Renal cortex interstitium (tissue), 11 donors: Measurements from ENCODE around the gene TAS1R3. TPM values are rescaled to one million over a fixed set of nuclear protein-coding genes. Genes with fewer than 3 reads are reported as not detected.
A peak's percentile ranks its signal among the peaks of the same experiment; 100 is the strongest.

Experiments
- DNase-seq, 11 donors: peaks; one replicate each; pipeline ENCODE4 v3.0.0-alpha.2; 2013; ENCODE audit warnings: low read depth in 9 of 11, low spot score in 4 of 11; ENCODE audit errors: extremely low read depth in 1 of 11
- polyA plus RNA-seq, 3 donors: library from polyadenylated mRNA; unstranded; fragments of 120-200 nt; gene quantifications; one replicate each; pipeline ENCODE4 v1.2.1, GENCODE V29; 2013; ENCODE audit not compliant: insufficient read length in 3 of 3

The TAS1R3 gene
- polyA plus RNA-seq, 3 donors: 0.31 to 0.52 (median 0.47) TPM

- no peak for DNase-seq
These were observed 1.8 kb downstream of the TAS1R3 start for GRCh38 chr1:1332774-1333480.

DNA sequence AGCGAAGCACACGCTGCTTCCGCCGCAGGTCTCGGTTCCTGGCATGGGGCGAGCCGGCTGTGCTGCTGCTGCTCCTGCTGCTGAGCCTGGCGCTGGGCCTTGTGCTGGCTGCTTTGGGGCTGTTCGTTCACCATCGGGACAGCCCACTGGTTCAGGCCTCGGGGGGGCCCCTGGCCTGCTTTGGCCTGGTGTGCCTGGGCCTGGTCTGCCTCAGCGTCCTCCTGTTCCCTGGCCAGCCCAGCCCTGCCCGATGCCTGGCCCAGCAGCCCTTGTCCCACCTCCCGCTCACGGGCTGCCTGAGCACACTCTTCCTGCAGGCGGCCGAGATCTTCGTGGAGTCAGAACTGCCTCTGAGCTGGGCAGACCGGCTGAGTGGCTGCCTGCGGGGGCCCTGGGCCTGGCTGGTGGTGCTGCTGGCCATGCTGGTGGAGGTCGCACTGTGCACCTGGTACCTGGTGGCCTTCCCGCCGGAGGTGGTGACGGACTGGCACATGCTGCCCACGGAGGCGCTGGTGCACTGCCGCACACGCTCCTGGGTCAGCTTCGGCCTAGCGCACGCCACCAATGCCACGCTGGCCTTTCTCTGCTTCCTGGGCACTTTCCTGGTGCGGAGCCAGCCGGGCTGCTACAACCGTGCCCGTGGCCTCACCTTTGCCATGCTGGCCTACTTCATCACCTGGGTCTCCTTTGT lies 2.6 kb downstream of the TAS1R3 start:
- DNase-seq: no peak

- peak in 2 of 11 donors; percentile 34 to 49 for DNase-seq
These were observed 3.8 kb downstream of the TAS1R3 start for GRCh38 chr1:1334835-1335234.

DNA sequence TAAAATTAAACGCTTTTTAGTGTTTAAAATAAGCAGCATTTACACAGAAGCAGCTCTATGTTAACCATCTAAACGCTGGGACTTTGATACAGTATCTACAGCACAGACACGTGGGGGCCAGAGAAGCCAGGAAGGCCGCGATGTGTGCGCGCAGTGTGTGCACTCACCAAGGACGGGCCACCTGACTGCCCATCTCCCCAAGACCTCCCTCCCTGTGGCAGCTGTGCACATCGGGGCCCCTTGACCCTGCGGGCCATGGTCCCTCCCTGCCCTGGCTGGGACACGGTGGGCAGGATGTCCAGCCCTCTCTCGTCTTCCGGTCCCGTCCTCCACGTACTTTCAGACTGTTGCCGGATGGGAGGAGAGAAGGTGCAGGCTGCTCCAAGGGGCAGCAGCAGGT lies 4.2 kb downstream of the TAS1R3 start:
- no peak for DNase-seq

- DNase-seq: no peak
These were observed 4.7 kb downstream of the TAS1R3 start for GRCh38 chr1:1335792-1336248.

DNA sequence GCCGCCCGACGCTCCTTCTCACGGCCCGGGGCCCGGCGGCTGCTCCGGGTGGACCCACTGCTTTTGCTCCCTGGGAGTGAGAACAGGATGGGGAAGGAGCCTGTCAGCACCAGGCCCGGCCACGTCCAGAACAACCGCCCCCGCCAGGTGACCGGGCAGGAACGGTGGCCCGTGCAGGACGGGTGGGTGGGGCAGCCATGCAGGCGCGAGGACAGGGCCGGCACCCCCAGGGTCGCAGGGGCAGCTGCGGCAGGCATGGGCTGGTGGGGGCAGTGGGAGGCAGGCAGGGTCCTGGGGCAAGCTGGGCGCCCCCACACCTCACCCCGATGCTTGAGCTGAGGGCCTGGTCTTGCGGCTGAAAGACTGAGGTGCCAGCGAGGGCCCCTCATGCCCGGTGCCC lies 5.4 kb downstream of the TAS1R3 start:
- no peak for DNase-seq

DNA sequence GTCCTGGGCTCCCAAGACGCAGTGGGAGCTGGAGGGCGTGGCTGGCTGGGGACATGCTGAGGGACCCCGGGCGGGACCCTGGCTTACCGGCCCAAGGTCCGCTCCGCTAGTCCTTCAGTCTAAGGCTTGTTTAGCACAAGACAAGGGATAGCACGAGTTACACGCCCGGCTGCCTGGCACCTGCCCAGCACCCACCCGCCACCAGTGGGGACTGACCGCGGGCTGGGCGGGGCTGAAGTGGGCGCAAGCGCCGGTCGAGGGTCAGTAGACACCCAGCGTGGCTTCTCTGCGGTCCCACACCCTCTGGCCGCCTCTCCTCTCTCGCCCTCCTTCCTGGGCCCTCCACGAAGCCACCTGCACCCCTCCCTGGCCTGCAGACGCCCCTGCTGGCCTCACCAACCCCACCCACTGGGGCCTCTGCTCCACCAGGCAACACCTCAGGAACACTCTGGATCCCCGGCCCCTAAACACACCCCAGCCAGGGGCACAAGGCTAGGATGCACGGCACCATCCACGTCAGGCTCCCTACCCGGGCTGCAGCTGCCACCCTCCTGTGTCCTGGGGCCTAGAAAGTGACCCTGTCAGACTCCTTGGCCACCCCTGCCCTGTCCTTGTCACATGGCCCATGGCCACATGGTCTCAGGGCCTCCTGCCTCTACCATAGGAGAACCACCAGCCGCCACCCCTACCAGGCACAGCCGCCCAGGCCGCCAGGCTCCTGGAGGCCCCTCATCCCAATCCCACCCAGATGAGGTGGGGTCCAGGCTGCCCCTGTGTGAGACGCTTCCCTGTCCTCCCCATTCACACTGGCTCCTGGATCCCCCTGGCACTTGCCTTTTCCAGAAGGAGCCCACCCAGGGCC lies 6.1 kb downstream of the TAS1R3 start:
- DNase-seq: no peak

DNA sequence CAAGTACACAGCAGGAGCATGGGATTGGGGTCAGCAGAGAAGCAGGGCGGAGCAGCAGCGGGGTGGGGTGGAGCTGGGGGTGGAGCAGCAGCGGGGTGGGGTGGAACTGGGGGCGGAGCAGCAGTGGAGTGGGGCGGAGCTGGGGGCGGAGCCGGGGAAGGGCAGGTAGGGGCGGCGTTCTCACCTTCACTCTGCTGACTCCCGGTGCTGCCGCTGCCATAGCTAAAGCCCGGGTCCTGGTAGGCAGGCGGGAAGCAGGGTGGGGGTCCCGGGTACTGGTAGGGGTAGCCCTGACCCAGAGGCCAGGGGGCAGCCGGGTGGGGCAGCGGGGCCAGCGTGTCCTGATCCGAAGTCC lies 6.7 kb downstream of the TAS1R3 start:
- DNase-seq: no peak

DNA sequence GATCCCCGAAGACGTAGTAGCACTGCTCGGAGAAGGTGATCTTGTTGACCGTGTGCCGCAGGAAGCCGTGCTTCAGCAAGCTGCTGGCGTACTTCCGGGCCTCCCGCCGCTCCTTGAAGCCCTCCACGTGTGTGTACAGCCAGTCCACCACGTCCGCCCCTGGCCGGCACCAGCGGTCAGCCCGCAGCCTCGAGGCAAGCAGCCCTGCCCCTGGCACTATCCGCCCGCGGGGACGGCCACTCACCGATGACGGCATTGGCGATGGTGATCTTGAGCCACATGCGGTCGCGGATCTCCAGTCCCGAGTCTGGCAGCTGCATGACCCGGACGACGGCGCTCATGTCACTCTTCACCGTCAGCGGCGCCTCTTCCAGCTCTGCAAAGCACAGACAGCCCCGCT lies 7.2 kb downstream of the TAS1R3 start:
- no peak for DNase-seq

GRCh38 chr1:1340185-1340584 lies 9.1 kb downstream of the TAS1R3 start:
- no peak for DNase-seq

GRCh38 chr1:1340791-1341548 lies 9.9 kb downstream of the TAS1R3 start:
- DNase-seq: no peak

GRCh38 chr1:1341549-1342021 lies 10.5 kb downstream of the TAS1R3 start:
- no peak for DNase-seq

DNA sequence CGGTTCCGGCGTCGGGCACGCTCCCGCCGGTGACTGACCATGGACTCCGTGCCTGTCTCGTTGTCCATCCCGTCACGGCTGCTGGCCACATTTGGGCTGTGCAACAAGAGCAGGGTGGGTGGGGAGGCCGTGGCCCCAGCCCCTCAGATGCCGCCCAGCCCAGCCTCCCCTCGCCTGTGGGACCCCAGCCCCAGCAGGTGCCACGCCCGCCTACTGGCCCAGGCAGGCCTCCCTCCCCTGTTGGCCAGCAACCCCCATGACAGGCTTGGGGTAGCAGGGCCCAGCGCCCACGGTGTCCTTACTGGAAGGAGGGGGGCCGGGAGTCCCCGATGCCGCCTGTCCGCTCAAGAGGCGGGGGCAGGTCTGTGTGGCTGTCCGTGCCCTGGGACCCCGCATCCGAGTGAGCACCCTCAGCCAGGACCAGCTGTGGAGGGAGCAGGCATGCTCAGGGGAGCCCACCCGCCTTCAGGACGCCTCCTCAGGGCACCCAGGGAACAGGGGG lies 11.0 kb downstream of the TAS1R3 start:
- DNase-seq: no peak

DNA sequence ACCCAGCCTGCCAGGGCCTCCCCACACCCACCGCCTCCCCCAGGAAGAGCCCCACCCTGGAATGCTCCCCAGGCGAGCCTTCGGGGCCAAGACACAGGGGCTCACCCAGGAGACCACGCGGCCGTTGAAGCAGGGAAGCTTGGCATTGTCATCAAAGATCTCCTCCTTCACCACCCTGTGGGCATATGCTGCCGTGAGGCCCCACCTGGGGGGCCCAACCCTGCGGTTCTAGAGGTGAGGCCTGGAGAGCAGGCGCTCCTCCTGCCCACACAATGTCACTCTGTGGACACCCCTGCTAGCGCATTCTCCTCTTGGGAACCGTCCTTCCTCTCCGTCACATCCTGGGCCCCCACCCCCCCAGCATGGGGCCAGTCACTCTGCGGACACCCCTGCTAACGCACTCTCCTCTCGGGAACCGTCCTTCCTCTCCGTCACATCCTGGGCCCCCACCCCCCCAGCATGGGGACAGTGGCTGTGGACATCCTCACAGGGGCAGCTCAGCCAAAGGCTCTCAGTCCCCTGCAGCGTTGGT lies 11.6 kb downstream of the TAS1R3 start:
- DNase-seq: no peak

GRCh38 chr1:1343811-1344421 lies 12.8 kb downstream of the TAS1R3 start:
- DNase-seq: no peak

- DNase-seq: no peak
These were observed 13.7 kb downstream of the TAS1R3 start for GRCh38 chr1:1344655-1345361.

DNA sequence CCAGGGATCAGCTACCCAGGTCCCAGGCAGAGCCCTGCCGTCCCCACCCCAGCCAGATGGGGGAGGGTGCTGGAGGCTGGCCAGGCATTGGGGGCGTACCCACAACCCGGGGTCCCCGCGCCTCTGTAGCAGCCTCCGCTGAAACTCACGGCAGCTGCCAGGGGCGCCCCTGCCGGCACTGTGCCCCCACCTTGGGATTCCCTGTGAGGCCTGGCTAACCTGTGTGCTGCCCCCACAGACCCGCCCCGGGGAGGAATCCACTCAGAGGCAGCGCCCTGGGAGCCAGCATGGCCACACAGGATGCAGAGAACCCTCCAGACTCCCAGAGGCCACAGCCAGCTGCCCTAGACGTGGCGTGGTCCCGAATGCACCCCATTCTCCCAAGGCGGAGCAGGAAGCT lies 14.3 kb downstream of the TAS1R3 start:
- DNase-seq: no peak
